NB4 (cell line): ENCODE measurements around the gene IGSF9B.

Experiments used
- DNase-seq: peaks from one replicate; pipeline ENCODE4 v3.0.0; 2010; ENCODE audit warnings: low read depth
- H3K4me3 ChIP-seq: one replicate; pipeline ENCODE4 v1.5.1; 2011; ENCODE audit warnings: mild to moderate bottlenecking, low read depth, low read length, moderate library complexity
- MYC ChIP-seq: IDR thresholded peaks from 2 replicates; pipeline ENCODE4 v1.6.1; 2011; ENCODE audit warnings: low read depth, low read length
- POLR2A ChIP-seq: IDR thresholded peaks from 2 replicates; pipeline ENCODE4 v1.6.1; 2011; ENCODE audit warnings: mild to moderate bottlenecking; ENCODE audit not compliant: insufficient read length; ENCODE audit errors: extremely low read depth
- TF ChIP-seq, protein P1 (sequence below): IDR thresholded peaks from 2 replicates; pipeline ENCODE4 v1.6.1; 2011; ENCODE audit warnings: low read depth, low read length
- TF ChIP-seq, protein P2 (sequence below): IDR thresholded peaks from one replicate; pipeline ENCODE4 v1.5.1; 2012; ENCODE audit warnings: low read depth, low read length

IGSF9B gene

DNA sequence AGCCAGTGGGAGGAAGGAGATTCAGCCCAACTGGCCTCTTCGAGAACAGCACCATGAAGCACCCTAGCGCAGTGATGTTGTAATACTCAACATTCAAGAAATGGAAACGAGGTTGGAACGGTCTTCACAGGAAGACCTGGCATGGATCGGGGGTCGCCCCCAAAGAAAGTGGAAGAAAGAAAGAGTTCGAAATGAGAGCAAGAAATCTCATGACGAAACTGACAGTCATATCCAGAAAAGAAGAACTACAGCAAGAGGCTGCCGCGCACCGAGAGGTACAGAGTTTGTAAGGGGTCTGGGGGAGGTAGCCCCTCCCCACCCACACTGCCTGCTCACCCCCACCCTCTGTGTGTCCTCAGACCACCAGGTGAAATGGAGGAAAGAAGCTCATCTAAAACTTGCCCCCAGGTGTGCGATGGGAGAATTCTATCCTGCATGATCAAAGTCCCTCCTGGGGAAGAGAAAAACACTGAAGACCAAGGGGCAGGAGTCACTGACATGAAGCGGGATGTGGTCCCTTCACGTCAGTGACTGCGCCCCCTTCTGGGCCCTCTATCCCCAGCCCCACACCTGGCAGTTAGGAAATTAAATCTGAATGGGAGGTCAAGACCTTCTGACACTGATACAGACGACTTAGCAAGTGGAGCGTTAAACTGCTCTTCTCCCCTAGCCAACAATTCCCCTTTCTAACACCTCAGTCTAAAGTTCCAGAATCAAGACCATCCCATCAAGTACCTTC lies 58.6 kb downstream of the IGSF9B start:
- DNase-seq, result no peak
- TF ChIP-seq POLR2A (no peak), MYC (no peak)
- TF ChIP-seq, protein P1, sequence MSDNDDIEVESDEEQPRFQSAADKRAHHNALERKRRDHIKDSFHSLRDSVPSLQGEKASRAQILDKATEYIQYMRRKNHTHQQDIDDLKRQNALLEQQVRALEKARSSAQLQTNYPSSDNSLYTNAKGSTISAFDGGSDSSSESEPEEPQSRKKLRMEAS, result no peak
- TF ChIP-seq, protein P2, sequence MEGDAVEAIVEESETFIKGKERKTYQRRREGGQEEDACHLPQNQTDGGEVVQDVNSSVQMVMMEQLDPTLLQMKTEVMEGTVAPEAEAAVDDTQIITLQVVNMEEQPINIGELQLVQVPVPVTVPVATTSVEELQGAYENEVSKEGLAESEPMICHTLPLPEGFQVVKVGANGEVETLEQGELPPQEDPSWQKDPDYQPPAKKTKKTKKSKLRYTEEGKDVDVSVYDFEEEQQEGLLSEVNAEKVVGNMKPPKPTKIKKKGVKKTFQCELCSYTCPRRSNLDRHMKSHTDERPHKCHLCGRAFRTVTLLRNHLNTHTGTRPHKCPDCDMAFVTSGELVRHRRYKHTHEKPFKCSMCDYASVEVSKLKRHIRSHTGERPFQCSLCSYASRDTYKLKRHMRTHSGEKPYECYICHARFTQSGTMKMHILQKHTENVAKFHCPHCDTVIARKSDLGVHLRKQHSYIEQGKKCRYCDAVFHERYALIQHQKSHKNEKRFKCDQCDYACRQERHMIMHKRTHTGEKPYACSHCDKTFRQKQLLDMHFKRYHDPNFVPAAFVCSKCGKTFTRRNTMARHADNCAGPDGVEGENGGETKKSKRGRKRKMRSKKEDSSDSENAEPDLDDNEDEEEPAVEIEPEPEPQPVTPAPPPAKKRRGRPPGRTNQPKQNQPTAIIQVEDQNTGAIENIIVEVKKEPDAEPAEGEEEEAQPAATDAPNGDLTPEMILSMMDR, result no peak
- no peak overlapping the region for H3K4me3 ChIP-seq

DNA sequence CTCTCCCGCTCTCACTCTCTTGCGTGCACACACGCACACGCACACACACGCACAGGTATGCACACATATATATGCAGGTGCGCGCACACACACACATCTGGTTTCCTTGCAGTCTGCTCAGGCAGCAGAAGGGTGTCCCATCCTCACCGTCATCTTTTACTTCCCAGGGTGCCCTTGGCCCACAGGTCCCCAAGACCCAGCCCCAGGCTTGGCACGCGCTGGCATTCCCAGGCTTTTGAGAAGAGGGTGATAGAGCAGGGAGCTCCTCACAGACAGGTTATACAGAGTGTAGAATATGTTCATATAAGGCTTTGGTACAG lies 59.5 kb downstream of the IGSF9B start:
- no peak for DNase-seq
- no peak overlapping the region for H3K4me3 ChIP-seq
- TF ChIP-seq MYC (no peak), POLR2A (no peak)
- TF ChIP-seq, protein P2, result no peak
- TF ChIP-seq, protein P1, result no peak

DNA sequence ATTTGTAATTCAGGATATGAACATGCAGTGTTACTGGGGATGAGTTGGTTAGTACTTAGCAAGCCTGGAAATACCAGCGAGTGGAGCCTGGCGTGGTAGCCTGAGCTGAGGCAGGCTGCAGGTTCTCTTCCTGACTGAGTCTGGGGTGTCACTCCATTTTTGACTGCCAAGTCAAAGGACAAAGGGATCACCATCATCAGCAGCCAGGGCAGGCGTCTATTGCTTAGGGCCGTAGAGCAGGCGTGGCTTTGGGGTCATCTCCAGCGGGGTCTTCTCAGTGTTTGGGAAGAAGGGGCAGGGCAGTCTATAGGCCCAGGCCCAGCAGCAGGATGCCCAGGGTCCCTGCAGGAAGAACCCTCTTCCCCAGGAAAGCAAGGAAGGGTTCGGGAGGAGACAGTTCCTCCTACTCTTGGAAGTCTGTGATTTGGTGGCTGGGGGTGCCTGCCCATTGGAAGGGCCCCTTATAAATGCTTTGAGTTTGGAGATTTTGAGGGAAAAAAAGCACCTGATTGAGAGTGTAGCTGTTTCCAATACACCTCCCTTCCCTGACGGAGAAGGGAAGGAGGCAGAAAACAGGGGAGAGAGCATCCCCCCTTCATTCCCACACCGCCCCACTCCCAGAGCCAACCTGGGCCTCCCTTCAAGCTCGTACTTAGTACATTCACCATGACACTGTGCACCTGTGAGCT lies 60.0 kb downstream of the IGSF9B start:
- TF ChIP-seq POLR2A (no peak), MYC (no peak)
- TF ChIP-seq, protein P1, result no peak
- TF ChIP-seq, protein P2, result no peak
- no peak overlapping the region for H3K4me3 ChIP-seq
- DNase-seq, result no peak

DNA sequence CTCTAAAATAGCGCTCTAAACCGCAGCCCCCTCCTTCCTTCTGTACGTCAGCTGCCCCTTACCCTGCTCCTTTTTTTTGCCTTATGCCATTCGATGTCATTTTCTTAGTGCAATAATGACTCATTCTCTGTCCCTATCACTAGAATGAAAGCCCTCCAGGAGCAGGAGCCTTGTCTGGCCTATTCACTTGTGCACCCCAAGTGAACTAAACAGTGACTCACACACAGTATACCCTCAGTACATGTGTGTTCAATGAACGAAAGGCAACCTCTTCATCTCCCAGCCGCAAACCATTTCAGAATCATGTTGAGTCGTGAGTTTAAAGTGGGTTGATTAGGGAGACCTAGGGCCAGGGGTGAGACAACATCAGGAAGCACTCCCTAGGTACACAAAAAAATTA lies 60.7 kb downstream of the IGSF9B start:
- TF ChIP-seq, protein P2, result no peak
- DNase-seq, result no peak
- no peak overlapping the region for H3K4me3 ChIP-seq

DNA sequence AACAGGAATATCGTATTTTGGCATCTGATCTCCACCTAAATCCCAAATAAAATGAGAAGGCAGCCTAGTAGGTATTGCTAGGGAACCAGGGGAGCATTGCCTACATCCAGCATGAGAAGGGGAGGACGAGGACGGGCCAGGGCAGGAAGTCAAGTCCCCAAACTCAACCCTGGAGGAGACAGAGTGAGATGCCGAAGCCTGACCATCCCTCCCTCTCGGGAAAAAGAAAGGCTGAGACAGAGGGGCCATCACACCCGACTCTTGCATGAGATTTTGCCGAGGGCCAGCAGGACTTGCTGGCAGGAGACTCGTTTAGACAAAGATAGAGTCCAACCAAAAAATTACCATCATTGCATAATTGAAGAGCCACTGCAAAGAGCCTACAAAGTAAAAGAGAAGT lies 61.2 kb downstream of the IGSF9B start:
- no peak for DNase-seq
- no peak for TF ChIP-seq MYC
- TF ChIP-seq, protein P1, result no peak
- TF ChIP-seq POLR2A, result no peak
- TF ChIP-seq, protein P2, result no peak
- H3K4me3 ChIP-seq, result no peak overlapping the region
